Activated T-cell treated with anti-CD3 and anti-CD28 coated beads, Interleukin-2, amount 50 U/mL, for 72 hours (primary cell): ENCODE measurements around the gene TMEM35A. TPM values are rescaled to one million over a fixed set of nuclear protein-coding genes. Genes with fewer than 3 reads are reported as not detected.
"Not testable (repeated sequence)": the region's sequence is repeated elsewhere in the genome, so short reads cannot be mapped to it uniquely, and the experiment has no call there.

Source experiments
- ATAC-seq, 2 donors: fragments of 150-1000 bp; cut with Tn5 transposase; replicated peaks in 1 of 2; 2 replicates each; pipeline ENCODE4 v1.10.0; 2021; ENCODE audit warnings: moderate library complexity in 2 of 2, mild to moderate bottlenecking in 1 of 2
- DNase-seq, 2 donors: peaks; one replicate each; pipeline ENCODE4 v3.0.0; 2021 to 2022; ENCODE audit warnings: mixed read lengths in 1 of 2
- H3K27ac Mint-ChIP-seq: one replicate; pipeline ENCODE4 v1.8.0; 2022; ENCODE audit warnings: mild to moderate bottlenecking, moderate library complexity, mixed read lengths
- H3K27me3 Mint-ChIP-seq: one replicate; pipeline ENCODE4 v1.8.0; 2022; ENCODE audit warnings: low read depth, mixed read lengths
- H3K36me3 Mint-ChIP-seq, 2 donors: one replicate each; pipeline ENCODE4 v1.8.0; 2022; ENCODE audit warnings: mixed read lengths in 2 of 2, mild to moderate bottlenecking in 1 of 2; ENCODE audit not compliant: insufficient read depth in 2 of 2
- H3K4me1 Mint-ChIP-seq: one replicate; pipeline ENCODE4 v1.8.0; 2022; ENCODE audit warnings: low read depth, mixed read lengths
- H3K4me3 Mint-ChIP-seq, 2 donors: one replicate each; pipeline ENCODE4 v1.8.0; 2022; ENCODE audit warnings: mild to moderate bottlenecking in 2 of 2, mixed read lengths in 2 of 2, moderate library complexity in 2 of 2
- H3K9me3 Mint-ChIP-seq, 2 donors: one replicate each; pipeline ENCODE4 v1.8.0; 2022; ENCODE audit warnings: mixed read lengths in 2 of 2
- total RNA-seq, 2 donors: library from RNA; stranded (reverse); gene quantifications; one replicate each; pipeline ENCODE4 v1.2.3, GENCODE V29; 2022

TMEM35A gene, protein sequence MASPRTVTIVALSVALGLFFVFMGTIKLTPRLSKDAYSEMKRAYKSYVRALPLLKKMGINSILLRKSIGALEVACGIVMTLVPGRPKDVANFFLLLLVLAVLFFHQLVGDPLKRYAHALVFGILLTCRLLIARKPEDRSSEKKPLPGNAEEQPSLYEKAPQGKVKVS
- under 1 TPM in 1 of 2 donors, not detected in 1; 0.26 TPM for total RNA-seq

GRCh38 chrX:101078716-101079598 lies at the start of gene TMEM35A:
TSS of gene TMEM35A (plus strand) at chrX:101078879. CDS start at chrX:101079003, 124 bp downstream.
- DNase-seq (no peak), ATAC-seq (no peak)
- Mint-ChIP-seq H3K9me3 (no peaks in the 10 kb centered on the region), H3K4me3 (peak within 1 kb of the TSS in 1 of 2 donors; percentile 30), H3K27me3 (peaks cover 44% of the 10 kb centered on the region), H3K4me1 (peaks cover 10% of the 10 kb centered on the region), H3K36me3 (no peaks in the 10 kb centered on the region), H3K27ac (no peak within 1 kb of the TSS)

DNA sequence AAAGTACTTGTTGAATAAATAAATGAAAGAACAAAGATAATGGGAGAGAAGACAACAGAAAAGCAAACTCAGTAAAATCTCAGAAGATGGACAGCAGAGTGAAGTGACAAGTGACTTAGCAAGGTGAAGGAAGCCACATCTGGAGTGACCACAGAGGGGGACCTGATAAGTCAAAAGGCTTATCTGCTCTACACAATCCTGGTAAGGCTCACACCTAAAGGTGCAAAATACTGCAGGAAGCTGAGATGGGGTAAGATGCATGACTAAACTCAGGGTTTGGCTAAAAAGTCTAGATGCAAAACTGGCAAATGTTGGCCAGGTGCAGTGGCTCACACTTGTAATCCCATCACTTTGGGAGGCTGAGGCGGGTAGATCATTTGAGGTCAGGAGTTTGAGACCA lies 49.0 kb upstream of the TMEM35A start:
- H3K9me3 Mint-ChIP-seq, result peaks cover 0 to 2% of the 10 kb centered on the region in 2 donors
- H3K4me3 Mint-ChIP-seq, result no peak overlapping the region
- peaks cover 6 to 16% of the 10 kb centered on the region in 2 donors for H3K36me3 Mint-ChIP-seq
- H3K27me3 Mint-ChIP-seq, result peaks cover 13% of the 10 kb centered on the region
- DNase-seq (no peak), ATAC-seq (no peak)
- peak overlapping the region; percentile 75 for H3K27ac Mint-ChIP-seq
- peaks cover 7% of the 10 kb centered on the region for H3K4me1 Mint-ChIP-seq

DNA sequence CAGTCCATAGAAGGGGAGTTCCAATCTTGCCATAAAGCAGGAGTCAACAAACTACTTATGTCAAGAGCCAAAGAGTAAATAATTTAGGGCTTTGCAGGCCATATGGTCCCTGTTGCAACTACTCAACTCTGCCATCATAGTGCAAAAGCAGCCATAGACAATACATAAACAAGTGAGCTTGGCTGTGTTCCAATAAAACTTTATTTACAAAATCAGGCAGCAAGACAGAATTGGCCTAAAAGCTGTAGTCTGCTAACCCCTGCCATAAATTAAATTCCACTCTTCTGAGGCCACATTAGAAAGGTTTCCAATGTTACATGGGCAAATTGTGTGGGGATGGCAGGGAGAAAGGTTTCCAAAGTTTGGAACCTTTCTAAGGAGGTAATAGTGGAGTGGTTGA lies 41.4 kb upstream of the TMEM35A start:
- H3K9me3 Mint-ChIP-seq, result no peaks in the 10 kb centered on the region
- H3K4me1 Mint-ChIP-seq, result peaks cover 6% of the 10 kb centered on the region
- DNase-seq, result no peak
- H3K36me3 Mint-ChIP-seq, result peaks cover 7 to 8% of the 10 kb centered on the region in 2 donors
- no peak overlapping the region for H3K4me3 Mint-ChIP-seq
- no peaks in the 10 kb centered on the region for H3K27me3 Mint-ChIP-seq
- ATAC-seq, result no peak
- no peak overlapping the region for H3K27ac Mint-ChIP-seq

DNA sequence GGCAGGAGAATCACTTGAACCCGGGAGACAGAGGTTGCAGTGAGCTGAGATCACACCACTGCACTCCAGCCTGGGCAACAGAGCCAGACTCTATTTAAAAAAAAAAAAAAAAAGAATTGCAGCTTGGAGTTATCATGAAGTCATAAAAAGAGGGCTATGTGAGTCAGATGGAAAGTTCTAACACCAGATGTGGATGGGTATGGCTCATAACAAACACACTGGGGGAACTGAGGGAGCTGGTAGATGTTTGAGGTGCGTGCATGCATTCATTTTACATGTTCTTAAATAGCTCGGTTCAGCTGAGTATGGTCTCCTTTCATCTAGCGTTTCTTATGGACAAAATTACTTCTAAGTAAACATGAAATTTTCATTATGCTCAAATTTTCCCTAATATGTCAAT lies 38.5 kb upstream of the TMEM35A start:
- peak; percentile 74 to 93 for ATAC-seq
- Mint-ChIP-seq H3K4me1 (peaks cover 6% of the 10 kb centered on the region), H3K9me3 (no peaks in the 10 kb centered on the region), H3K4me3 (peak overlapping the region in 1 of 2 donors; percentile 19), H3K36me3 (peaks cover 7 to 10% of the 10 kb centered on the region in 2 donors), H3K27me3 (no peaks in the 10 kb centered on the region), H3K27ac (no peak overlapping the region)
- DNase-seq, result peak; percentile 2 to 3

DNA sequence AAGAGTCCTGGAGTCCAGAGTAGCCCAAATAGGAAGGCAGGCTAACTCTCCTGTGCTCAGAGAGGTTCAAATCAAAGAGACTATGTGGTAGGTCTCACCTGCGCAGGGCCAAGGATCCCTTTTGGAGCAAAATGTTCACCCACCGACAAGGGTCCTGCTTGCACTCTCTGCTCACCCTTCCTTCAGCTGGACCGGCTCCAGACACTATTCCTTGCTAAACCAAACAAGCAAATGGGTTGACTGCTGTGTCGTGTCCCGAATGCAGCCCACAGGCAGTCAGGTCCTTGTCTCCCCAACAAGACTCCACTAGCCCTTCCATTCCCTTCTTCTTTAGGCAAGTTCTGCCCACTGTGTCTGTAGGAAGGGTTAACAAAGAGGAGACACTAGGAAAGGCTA lies 27.5 kb upstream of the TMEM35A start:
- DNase-seq (no peak), ATAC-seq (no peak)
- peaks cover 9% of the 10 kb centered on the region for H3K27me3 Mint-ChIP-seq
- H3K36me3 Mint-ChIP-seq, result peaks cover 1 to 8% of the 10 kb centered on the region in 2 donors
- H3K4me3 Mint-ChIP-seq, result peak overlapping the region; percentile 86 to 93
- no peaks in the 10 kb centered on the region for H3K9me3 Mint-ChIP-seq
- H3K27ac Mint-ChIP-seq, result peak overlapping the region; percentile 91
- H3K4me1 Mint-ChIP-seq, result peaks cover 25% of the 10 kb centered on the region

GRCh38 chrX:101051549-101052302 lies 27.0 kb upstream of the TMEM35A start, which contains the start of gene TRMT2B:
TSS of gene TRMT2B (minus strand) at chrX:101052111. CDS start at chrX:101042289, 9,822 bp downstream.
- H3K4me1 Mint-ChIP-seq, result peaks cover 28% of the 10 kb centered on the region
- peak within 1 kb of the TSS; percentile 91 for H3K27ac Mint-ChIP-seq
- DNase-seq (peak; percentile 80 to 85), ATAC-seq (peak; percentile 90 to 93)
- peaks cover 1 to 8% of the 10 kb centered on the region in 2 donors for H3K36me3 Mint-ChIP-seq
- peak within 1 kb of the TSS; percentile 86 to 93 for H3K4me3 Mint-ChIP-seq
- peaks cover 13% of the 10 kb centered on the region for H3K27me3 Mint-ChIP-seq
- H3K9me3 Mint-ChIP-seq, result no peaks in the 10 kb centered on the region

GRCh38 chrX:101056551-101056950 lies 22.1 kb upstream of the TMEM35A start:
- H3K9me3 Mint-ChIP-seq, H3K36me3 Mint-ChIP-seq, DNase-seq, ATAC-seq, H3K27ac Mint-ChIP-seq, H3K4me3 Mint-ChIP-seq: not testable (repeated sequence)
- H3K27me3 Mint-ChIP-seq, result peaks cover 29% of the 10 kb centered on the region
- H3K4me1 Mint-ChIP-seq, result peaks cover 23% of the 10 kb centered on the region

DNA sequence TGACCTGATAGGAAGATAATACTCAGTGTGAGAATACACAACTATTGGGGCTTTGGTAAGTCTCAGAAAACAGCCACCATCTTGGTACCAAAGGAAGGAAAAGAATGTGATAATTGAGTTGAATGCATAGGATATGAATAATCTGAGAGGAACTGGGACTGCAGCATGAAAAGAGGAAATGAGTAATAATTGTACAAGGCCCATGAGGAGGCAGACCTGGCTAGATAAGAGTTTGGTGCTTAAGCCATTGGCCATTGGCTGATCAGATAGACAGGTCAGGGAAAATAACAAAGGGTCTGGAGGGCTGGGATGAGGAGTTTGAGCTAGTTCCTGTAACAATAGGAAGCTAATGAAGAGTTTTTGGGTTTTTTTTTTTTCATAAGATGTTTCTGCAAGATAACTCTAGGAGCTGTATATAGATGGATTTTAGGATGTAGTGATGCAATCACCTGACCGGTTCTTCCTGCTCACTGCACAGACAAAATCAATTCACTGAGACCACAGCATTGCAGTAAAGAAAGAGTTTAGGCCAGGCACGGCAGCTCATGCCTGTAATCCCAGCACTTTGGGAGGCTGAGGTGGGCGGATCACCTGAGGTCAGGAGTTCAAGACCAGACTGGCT lies 21.5 kb upstream of the TMEM35A start:
- Mint-ChIP-seq H3K27ac (no peak overlapping the region), H3K27me3 (peaks cover 25% of the 10 kb centered on the region), H3K4me3 (peak overlapping the region in 1 of 2 donors; percentile 13), H3K36me3 (no peaks in the 10 kb centered on the region), H3K4me1 (peaks cover 20% of the 10 kb centered on the region), H3K9me3 (peaks cover 0 to 5% of the 10 kb centered on the region in 2 donors)
- peak; percentile 63 to 75 for ATAC-seq
- no peak for DNase-seq

DNA sequence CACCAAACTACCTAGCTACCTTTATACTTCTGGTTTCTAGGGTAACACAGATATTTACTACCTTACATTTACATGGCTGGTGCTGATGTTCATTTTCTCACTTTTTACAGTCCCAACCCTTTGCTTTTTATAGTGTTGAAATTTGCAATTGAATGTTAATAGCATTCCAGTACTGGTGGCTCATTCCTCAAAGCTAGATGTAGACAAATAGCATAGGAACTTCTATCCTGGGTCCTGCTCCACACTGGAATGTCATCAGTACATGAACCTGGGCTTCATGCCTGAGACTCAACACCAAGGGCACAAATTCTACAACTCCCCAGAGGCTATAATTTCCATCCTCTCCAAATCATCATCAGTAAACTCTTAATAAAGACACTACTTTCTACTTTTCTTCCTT lies 16.5 kb upstream of the TMEM35A start:
- Mint-ChIP-seq H3K9me3 (peaks cover 0 to 1% of the 10 kb centered on the region in 2 donors), H3K4me3 (no peak overlapping the region), H3K4me1 (peaks cover 12% of the 10 kb centered on the region), H3K36me3 (no peaks in the 10 kb centered on the region), H3K27me3 (peaks cover 21% of the 10 kb centered on the region), H3K27ac (no peak overlapping the region)
- ATAC-seq, result no peak
- no peak for DNase-seq

GRCh38 chrX:101071582-101071981 lies 7.1 kb upstream of the TMEM35A start:
- H3K9me3 Mint-ChIP-seq, result no peaks in the 10 kb centered on the region
- H3K4me1 Mint-ChIP-seq, result no peaks in the 10 kb centered on the region
- no peak for ATAC-seq
- H3K27me3 Mint-ChIP-seq, result no peaks in the 10 kb centered on the region
- no peaks in the 10 kb centered on the region for H3K36me3 Mint-ChIP-seq
- H3K27ac Mint-ChIP-seq, result no peak overlapping the region
- no peak overlapping the region for H3K4me3 Mint-ChIP-seq
- no peak for DNase-seq

DNA sequence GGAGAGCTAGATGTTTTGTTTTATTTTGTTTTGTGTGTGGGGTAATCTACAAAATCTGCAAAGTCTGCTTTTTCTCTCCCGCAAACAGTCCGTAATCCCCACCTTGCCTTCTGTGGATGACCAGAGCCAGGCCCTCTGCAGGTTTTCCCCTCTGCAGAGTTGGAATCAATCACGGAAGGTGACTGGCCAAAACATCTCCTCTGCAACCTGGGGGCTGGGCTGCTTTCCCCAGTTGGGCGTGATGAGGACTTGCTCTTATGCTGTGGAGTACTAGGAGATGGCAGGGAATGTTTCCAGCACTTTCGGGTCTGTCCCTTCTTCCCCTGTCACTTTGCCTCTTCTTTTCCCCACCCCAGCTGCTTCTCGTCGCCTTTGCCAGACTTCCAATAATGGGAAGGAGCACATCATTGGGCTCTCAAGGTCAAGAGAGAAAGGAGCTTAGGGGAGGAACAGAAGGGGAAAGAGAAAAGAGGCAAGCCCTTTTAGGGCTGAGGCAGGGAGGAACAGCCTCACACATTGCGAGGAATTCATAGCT lies 1.1 kb downstream of the TMEM35A start:
- H3K4me1 Mint-ChIP-seq, result peaks cover 10% of the 10 kb centered on the region
- DNase-seq, result no peak
- ATAC-seq, result no peak
- no peak overlapping the region for H3K4me3 Mint-ChIP-seq
- H3K9me3 Mint-ChIP-seq, result no peaks in the 10 kb centered on the region
- no peaks in the 10 kb centered on the region for H3K36me3 Mint-ChIP-seq
- no peak overlapping the region for H3K27ac Mint-ChIP-seq
- H3K27me3 Mint-ChIP-seq, result peaks cover 44% of the 10 kb centered on the region

- peaks cover 10% of the 10 kb centered on the region for H3K4me1 Mint-ChIP-seq
- H3K9me3 Mint-ChIP-seq, result no peaks in the 10 kb centered on the region
- H3K27ac Mint-ChIP-seq, result no peak overlapping the region
- ATAC-seq, result no peak
- peaks cover 44% of the 10 kb centered on the region for H3K27me3 Mint-ChIP-seq
- DNase-seq, result no peak
- no peak overlapping the region for H3K4me3 Mint-ChIP-seq
- no peaks in the 10 kb centered on the region for H3K36me3 Mint-ChIP-seq
Observed at GRCh38 chrX:101080326-101081124, 1.8 kb downstream of the TMEM35A start.
